HS-27A (cell line): ENCODE measurements around the gene SIRT6.
A peak's percentile ranks its signal among the peaks of the same experiment; 100 is the strongest.
"Not testable (repeated sequence)": the region's sequence is repeated elsewhere in the genome, so short reads cannot be mapped to it uniquely, and the experiment has no call there.

Source experiments
- DNase-seq: peaks from one replicate; pipeline ENCODE4 v3.0.0-alpha.2; 2012; ENCODE audit warnings: low read depth, missing footprints

SIRT6 gene

DNA sequence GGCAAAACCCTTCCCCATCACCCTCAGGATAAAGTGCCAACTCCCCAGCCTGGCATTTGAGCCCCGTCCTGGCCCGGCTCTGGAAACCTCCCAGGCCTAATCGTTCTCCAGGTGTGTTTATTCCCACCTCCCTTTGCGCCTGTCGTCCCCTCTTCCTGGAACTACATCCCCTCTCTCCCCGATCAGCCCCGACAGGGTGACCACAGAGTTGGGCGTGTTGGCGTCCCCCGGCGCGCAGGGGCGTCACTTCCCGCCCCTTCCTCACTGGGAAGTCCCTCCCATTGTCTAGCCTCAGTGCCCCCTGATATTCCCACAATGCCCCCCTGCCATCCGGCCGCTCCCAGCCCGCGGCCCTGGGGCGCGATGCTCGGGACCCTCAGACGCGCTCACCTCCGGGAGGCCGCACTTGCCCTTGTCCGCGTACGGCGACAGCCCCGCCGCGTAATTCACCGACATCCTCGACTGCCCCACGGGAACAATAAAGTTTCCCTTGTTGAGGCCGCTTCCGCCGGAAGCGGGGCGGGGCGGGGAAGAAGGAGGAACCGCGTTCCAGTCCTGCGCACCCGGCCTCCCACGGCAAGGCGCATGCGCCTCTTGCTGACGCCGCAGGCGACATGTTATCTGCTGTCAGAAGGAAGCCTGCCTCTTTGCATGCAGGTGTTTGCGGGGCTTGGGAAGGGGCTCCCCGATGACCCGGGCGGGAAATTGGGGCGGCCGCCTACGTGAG is at the start of gene SIRT6, which contains the start of gene ANKRD24:
SIRT6 (minus strand) TSS at position 480 of the 727 bp plus-strand sequence; CDS start at position 456, 24 bp downstream.
ANKRD24 (plus strand) TSS at position 606 of the 727 bp plus-strand sequence. CDS start 3,737 bp downstream, outside the sequence.
- peak; percentile 74 for DNase-seq

DNA sequence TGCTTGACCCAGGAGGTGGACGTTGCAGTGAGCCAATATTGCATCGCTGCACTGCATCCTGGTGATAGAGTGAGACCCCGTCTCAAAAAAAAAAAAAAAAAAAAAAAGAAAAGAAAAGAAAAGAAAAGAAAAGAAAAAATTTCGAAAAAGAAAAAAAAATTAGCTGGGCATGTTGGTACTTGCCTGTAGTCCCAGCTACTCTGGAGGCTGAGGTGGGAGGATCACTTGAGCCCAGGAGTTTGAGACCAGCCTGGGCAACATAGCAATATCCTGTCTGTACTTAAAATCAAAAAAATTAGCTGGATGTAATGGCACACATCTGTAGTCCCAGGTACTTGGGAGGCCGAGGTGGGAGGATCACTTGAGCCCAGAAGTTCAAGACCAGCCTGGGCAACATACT is 49.8 kb upstream of the SIRT6 start:
- DNase-seq: not testable (repeated sequence)

DNA sequence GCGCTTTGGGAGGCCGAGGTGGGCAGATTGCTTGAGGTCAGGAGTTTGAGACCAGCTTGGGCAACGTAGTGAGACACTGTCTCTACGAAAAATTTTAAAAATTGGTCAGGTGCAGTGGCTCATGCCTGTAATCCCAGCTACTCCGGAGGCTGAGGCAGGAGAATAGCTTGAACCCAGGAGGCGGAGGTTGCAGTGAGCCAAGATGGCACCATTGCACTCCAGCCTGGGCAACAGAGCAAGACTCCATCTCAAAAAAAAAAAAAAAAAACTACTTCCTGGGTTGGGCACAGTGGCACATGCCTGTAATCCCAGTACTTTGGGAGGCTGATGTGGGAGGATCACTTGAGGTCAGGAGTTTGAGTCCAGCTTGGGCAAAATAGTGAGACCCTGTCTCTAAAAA is 49.2 kb upstream of the SIRT6 start:
- not testable (repeated sequence) for DNase-seq

DNA sequence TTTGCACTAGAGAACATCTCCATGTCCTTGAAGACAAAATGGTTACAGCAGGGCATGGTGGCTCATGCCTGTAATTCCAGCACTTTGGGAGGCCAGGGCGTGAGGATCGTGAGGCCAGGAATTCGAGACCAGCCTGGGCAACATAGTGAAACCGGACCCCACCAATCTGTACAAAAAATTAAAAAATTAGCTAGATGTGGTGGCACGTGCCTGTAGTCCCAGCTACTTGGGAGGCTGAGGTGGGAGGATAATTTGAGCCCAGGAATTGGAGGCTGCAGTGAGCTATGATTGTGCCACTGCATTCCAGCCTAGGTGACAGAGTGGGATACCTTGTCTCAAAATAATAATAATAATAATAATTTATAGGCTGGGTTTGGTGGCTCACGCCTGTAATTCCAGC is 47.9 kb upstream of the SIRT6 start:
- DNase-seq: not testable (repeated sequence)

DNA sequence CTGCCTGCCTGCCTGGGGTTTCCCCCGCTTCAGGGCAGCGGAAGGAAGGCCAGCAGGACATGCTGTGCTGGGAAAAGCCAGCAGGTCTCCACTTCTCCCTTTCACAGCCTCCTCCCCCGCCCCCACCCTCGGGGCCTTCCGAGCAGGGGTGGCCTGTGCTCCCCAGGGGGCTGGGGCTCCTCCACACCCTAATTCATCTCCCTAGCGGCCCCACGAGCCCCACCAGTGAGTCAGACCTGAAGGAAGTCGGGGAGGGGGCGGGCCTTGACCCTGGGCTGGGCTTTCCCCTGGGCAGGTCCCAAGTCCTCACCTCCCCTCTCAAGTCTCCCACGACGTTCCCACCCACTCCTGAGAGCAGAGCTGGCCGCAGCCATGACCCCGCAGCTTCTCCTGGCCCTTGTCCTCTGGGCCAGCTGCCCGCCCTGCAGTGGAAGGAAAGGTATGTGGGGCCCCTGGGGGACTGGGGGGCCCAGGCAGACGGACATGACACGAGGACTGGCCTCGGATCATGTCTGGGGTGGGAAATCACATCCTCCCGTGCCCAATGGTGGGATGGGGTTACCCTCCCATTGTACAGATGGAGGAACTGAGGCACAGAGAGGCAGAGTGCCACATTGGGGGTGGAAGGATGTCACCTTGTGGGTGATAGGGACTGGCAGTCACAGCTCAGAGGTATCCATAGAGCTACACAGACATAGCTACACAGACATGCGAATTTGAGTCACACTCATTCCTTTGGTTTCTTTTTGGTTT is 47.0 kb upstream of the SIRT6 start, which contains the start of gene EBI3:
EBI3 (plus strand) TSS at position 345 of the 753 bp plus-strand sequence; CDS start at position 373, 28 bp downstream.
- DNase-seq: no peak

DNA sequence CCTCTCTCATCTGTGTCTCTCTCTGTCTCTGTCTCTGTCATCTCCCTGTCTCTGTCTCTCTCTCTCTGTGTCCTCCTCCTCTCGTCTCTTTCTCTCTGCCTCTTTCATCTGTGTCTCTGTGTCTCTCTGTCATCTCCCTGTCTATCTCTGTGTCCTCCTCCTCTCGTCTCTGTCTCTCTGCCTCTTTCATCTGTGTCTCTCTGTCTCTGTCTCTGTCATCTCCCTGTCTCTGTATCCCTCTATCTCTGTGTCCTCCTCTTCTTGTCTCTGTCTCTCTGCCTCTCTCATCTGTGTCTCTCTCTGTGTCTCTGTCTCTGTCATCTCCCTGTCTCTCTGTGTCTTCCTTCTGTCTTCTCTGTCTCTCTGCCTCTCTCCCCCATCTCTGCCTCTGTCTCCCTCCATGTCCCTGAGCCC is 46.4 kb upstream of the SIRT6 start:
- no peak for DNase-seq

DNA sequence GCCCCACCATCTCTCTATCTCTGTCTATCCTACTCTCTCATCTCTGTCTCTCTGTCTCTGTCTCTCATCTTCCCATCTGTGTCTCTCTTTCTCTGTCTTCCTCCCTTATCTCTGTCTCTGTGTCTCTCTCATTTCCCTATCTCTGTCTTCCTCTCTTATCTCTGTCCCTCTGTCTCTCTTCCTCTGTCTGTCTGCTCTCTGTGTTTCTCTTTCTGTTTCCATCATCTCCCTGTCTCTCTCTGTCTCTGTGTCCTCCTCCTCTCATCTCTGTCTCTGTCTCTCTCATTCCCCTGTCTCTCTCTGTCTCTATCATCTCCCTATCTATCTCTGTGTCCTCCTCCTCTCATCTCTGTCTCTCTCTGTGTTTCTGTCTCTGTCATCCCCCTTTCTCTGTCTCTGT is 45.4 kb upstream of the SIRT6 start:
- DNase-seq: no peak

DNA sequence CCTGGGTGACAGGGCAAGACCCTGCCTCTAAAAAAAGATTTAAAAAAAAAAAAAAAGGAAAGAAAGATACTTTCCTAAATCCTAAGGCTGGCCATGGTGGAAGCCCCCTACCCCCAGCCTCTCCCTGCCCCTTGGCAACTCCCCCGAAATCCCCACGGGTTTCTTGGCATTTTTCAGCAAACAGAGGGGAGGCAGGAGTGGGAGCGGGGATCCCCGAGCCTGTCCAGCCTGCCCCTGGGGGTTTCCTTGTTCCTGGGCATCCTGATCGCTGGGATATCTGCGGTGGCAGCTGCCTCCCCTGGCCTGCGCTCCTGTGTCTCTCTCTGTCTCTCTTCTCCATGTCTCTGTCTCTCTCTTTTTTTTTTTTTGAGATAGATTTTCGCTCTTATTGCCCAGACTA is 43.5 kb upstream of the SIRT6 start:
- DNase-seq: no peak

DNA sequence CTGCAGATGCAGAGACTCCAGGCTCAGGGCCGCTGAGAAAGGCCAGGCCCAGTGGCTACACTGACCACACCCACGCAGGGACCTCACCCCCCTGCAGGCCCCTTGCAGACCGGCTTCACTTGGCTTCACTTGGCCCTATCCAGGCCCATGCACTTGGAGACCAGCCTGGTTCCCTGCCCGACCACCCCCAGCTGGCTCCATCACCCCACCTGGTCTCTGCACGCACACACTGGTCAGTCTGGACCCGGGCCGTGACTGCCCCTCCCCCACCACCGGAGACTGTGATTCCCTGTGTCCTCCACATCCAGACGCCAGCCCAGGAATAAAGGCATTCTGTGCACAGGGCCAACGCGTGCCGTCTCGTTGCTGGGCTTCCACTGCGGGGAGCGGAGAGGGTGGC is 42.1 kb upstream of the SIRT6 start:
- DNase-seq: no peak

DNA sequence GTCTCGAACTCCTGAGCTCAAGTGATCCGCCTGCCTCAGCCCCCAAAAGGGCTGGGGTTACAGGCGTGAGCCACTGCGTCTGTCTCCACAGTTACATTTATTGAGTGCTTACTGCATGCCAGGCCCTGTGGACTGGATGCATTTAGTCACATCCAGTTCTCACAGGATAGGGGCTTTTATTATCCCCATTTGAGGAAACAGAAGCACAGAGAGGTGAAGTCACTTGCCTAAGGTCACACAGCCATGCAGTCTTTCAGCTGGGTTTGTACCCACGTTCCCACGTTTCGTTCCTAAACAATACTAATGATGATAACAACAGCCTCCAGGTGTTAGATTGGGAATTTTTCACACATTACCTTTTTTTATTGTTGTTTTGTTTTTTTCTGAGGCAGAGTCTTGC is 37.8 kb upstream of the SIRT6 start:
- DNase-seq: no peak

DNA sequence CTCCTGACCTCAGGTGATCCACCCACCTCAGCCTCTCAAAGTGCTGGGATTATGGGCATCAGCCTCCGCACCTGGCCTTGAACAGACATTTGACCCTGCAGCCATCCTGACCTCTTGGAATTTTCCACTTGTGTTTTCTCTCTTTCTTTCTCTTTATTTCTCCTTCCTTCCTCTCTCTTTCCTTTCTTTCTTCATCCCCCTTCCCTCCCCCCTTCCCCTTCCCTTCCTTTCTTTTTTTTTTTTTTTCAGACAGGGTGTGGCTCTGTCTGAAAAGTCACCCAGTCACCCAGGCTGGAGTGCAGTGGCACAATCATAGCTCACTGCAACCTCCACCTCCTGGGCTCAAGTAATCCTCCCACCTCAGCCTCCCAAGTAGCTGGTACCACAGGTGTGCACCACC is 36.2 kb upstream of the SIRT6 start:
- not testable (repeated sequence) for DNase-seq

DNA sequence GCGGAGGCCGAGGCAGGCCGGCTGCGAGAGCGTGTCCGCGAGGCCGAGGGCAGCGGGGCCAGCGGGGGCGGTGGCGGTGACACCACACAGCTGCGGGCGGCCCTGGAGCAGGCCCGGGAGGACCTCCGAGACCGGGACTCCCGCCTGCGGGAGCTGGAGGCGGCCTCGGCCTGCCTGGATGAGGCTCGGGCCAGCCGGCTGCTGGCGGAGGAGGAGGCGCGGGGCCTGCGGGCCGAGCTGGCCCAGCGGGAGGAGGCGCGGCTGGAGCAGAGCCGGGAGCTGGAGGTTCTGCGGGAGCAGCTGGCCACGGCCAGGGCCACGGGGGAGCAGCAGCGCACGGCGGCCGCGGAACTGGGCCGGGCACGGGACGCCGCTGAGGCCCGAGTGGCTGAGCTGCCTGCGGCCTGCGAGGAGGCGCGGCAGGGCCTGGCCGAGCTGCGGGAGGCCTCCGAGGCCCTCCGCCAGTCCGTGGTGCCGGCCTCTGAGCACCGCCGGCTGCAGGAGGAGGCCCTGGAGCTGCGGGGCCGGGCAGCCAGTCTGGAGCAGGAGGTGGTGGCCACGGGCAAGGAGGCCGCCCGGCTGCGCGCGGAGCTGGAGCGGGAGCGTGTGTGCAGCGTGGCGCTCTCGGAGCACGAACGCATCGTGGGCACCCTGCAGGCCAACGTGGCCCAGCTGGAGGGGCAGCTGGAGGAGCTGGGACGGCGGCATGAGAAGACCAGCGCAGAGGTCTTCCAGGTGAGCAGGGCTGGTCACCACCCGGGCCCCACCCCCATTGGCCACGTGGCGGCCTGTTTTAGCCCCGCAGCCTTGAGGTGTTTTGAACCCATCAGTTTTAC is 35.3 kb upstream of the SIRT6 start:
- no peak for DNase-seq

DNA sequence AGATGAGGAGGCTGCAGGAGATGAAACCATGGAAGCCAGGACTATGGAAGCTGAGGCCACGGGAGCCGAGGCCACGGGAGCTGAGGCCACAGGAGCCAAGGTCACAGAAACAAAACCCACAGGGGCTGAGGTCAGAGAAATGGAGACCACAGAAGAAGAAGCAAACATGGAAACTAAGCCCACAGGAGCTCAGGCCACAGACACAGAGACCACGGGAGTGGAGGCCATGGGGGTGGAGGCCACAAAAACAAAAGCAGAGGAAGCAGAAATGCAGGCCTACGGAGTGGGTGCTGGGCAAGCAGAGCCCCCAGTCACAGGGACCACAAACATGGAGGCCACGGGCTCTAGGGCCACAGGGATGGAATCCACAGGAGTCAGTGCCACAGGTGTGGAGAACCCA is 34.5 kb upstream of the SIRT6 start:
- no peak for DNase-seq

DNA sequence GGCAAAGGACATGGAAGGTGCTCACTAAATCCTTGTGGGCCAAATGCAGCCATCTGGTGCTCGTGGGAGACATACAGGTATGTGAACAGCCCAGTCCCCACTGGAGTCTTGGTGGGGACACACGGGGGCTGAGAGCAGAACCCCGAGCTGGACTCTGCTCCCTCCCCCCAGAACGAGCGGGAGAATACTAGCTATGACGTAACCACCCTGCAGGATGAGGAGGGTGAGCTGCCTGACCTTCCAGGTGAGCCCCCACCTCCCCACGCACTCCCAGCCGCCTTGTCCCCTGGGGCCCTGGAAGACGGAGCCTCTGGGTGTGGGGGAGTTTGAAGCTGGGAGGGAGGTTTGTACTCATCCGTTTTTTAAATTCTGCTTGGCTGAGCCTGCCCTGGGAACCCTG is 33.4 kb upstream of the SIRT6 start:
- no peak for DNase-seq

DNA sequence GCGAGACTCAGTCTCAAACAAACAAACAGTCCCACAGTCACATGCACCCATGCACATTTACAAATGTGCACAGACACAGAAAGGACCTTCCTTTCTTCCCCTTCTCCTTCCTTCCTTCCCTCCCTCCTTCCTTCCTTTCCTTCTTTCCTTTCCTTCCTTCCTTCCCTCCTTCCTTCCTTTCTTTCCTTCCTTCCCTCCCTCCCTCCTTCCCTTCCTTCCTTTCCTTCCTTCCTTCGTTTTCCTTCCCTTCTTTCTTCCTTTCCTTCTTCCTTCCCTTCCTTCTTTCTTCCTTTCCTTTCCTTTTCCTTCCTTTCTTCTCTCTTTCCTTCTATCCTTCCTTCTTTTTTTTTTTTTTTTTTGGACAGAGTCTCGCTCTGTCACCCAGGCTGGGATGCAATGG is 30.8 kb upstream of the SIRT6 start:
- no peak for DNase-seq

DNA sequence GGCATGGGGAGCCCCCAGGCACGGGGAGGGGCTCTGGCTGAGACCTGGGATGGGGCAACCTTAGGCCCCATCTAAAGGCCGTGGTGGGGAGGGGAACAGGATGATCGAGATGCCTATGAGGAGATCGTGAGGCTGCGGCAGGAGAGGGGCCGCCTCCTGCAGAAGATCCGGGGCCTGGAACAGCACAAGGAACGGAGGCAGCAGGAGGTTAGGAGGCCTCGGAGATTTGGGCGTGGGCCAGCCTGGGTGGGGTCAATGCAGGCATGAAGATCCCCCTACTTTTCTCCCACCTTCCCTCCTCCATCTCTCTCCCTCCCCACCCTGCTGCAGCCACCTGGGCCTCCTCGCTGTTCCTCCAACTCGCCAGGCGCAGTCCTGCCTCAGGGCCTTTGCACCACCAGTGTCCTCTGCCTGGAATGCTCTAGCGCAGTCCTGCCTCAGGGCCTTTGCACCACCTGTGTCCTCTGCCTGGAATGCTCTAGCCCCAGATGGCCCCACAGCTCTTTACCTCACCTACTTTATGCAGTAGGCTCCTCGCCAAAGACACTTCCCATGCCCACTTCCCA is 27.9 kb upstream of the SIRT6 start:
- no peak for DNase-seq

DNA sequence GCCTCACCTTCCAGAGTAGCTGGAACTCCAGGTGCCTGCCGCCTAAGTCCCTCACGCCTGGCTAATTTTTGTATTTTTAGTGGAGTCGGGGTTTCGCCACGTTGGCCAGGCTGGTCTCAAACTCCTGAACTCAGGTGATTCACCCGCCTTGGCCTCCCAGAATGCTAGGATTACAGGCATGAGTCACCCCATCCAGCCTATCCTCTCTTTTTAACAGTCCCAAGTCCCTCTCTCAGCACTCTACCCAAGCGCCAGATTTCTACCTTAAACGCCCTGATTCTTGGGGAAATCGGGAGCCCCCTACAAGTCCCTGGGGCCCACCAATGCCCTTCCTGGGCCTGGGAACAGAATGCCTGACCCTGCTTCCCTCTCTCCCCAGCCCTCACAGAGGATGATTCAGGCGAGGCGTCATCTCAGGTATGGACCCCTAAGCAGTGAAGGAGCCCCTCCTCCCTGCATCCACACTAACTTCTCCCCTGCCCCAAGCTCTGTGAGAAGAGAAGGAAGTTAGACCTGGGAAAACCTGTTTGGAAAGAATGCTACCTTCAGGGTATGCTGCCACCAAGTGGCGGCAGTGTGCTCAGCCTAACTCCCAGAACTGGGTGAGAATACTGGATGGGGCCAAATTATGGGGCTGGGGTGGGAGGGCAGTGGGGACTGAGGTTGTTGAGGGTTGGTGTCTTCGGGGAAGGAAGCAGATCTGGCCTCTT is 26.2 kb upstream of the SIRT6 start:
- no peak for DNase-seq

DNA sequence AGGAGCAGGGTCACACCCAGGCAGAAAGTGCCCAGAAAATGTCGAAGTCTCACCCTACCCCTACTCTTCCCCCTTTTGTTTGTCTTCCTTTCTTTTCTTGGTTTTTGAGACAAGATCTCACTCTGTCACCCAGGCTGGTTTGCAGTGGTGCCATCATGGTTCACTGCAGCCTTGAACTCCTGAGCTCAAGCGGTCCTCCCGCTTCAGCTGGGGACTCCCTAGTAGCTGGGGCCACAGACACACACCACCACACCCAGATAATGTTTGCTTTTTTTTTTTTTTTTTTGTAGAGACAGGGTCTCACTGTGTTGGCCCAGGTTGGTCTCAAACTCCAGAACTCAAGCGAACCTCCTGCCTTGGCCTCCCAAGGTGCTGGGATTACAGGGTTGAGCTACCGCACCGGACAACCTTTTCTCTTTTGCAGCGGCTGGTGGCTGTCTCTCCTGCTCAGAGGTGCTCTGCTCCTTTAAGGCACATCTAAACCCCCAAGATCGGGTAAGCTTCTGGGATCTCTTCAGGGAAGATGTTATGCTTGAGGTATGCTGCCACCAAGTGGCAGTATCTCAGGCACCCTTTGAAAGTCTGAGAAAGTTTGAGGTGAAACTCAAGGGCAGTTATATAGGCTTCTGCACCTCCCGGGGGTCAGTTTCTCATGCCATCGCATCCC is 24.6 kb upstream of the SIRT6 start:
- no peak for DNase-seq

DNA sequence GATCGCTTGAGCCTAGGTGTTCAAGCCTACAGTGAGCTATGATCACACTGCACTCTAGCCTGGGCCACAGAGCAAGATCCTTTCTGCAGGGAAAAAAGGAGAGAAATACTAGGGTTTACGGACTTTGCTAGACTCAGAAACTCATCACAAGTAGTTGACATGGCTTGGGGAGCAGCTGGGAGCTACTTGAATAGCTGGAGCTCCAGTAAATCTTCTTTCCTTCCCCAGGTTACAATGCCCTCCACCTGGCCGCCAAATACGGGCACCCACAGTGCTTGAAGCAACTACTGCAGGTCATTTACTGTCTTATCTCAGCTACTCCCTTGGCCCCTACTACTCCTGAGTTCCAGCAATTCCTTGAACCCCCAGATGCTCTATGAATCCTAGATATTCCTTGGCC is 19.4 kb upstream of the SIRT6 start:
- no peak for DNase-seq

DNA sequence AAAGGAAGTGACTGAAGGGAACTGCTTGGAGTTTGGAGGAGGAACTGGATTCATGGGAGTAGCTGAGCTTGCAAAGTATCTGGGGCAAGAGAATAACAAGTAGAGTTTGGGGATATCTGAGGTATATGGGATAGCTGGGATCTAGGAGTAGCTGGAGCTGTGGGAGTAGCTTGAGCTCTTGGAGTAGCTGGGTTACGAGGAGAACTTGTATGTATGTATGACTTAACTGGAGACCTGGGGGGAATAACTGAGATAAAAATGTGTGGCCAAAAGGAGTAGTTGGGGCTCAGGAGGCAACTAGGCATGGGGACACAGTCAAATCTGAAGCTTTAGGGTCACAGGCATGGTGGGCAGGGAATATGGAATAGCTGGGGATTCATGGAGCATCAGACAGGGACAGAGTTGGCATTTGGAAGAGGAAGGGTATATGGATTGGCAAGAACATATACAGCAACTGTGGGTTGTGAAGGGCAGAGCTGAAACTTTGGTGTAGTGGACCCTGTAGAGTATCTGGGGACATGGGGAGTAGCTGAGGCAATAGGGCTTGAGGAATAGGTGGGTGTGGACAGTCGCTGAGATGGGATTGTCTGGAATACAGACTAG is 18.7 kb upstream of the SIRT6 start:
- DNase-seq: no peak
